Muscle of arm (tissue), 12 donors: ENCODE data around the gene SLC24A1. TPM values are rescaled to one million over a fixed set of nuclear protein-coding genes. Genes with fewer than 3 reads are reported as not detected.

Experiments used
- DNase-seq: peaks from one replicate; pipeline ENCODE4 v3.0.0-alpha.2; 2013
- polyA plus RNA-seq, 12 donors: library from polyadenylated mRNA; unstranded; fragments of 120-200 nt; gene quantifications; one replicate each; pipeline ENCODE4 v1.2.1, GENCODE V29; 2013; ENCODE audit not compliant: insufficient read length in 12 of 12

Gene SLC24A1
- polyA plus RNA-seq, 12 donors: 5.7 to 18.8 (median 7.8) TPM; not detected in 1

DNA sequence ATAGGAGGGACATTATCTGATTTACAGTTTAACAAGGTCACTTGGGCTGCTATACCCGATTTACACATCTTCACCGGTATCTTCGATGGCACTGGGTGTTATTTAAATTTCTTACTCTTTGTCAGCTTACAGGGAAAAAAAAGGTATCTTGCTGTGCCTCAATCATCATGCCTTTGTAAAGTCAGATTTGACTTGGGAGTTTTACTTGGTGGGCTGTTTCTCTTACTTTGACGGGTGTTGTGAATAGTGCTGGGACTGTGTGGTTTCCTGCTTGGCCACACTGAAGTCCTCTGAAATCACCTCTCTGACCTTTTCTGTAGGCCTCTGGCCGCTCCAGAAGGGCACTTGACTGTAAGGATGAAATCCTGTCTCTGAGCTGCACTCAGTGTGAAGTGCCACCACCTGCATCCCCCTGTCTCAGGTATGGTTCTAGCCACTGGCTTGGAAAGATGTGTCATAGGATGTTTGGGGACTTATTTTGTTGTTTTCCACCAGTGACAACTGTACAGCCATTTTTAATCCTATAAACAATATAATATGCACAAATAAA, 3.1 kb upstream of the SLC24A1 start:
- no peak for DNase-seq

DNA sequence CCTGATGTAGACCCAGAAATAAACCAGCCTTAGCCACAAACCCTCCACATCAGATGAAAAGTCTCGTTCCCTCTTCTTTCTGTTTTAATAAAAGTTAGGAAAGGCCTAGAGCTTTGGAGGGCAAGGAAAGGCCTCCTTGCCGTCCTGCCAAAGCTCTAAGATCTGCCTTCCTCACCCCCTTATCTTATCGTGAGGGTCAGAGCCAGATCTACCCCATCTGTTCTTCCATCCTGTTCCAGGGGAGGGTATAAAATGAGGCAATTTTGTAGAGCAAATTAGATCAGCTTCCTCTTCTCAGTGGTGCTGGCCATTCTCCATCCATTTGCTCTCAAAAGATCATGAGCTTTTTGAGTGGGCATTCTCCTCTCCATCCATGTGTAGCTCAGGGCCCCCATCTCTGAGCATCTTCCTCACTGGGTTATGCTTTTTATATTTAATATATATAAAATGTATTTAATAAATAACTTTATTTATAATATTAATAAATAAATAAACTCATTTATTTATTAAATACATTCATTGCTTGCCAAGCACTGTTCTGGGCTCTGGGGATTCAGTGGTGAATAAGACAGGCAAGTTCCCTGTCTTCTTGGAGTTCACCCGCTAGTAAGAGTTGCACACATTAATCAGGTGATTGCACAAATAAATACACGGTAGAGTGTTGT, 2.0 kb upstream of the SLC24A1 start:
- no peak for DNase-seq

DNA sequence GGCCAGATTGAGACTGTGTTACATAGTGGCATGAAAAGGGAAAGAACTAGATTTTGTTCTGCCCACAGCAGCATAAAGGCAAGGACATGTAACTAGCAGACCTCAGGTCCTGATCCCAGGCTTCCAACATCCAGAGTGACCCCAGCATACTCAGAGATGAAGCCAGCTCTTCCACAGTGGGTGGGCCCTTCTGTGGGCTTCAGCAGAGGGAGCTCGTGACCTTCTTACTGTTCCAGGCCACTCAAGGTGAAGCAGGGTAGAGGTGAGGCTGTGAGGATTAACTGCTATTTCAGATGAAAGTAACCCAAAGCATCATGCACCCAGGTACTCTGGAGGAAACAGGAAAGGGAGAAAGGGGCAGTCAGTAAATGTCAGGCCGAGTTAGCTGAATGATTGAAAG, 905 bp upstream of the SLC24A1 start:
- DNase-seq: no peak

DNA sequence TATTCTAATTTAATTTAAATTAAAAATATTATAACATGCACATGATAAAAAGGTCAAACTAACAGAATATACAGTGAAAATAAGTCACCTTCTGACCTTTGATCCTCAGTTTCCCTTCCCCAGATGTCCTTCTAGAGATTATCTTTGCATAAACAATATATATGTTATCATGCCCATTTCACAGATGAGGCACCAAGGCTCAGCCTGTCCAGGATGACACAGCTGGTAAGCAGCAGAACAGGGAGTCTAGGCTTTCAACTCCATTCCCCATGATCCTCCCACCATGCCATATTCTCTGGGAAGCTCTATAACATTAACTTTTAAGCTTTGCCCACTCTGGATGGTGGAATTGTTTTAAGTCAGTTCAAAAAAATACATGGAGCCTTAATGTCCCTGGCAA, 1.4 kb downstream of the SLC24A1 start:
- DNase-seq: no peak

- DNase-seq: no peak
Observed at GRCh38 chr15:65626856-65627255, 5.1 kb downstream of the SLC24A1 start.

DNA sequence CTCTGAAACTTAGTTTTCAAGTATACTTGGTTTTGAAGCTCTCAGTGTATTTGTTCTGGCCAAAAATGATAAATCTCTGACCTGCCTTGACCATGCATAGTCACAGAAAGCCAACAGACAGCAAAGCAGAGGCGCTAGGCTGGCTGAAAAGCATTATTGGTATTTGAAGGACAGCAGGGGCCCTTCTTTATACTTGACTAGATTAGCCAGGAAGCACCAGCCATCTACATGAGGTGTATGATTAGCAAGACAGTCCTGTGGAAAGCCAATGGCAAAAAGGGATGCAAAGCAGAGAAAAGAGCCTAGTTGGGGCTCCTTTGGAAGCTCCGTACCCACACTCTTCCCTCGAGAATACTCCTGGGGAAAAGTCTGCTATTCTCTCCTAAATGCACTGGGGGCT, 7.8 kb downstream of the SLC24A1 start:
- DNase-seq: no peak

- DNase-seq: no peak
Observed at GRCh38 chr15:65630760-65631159, 9.0 kb downstream of the SLC24A1 start.

DNA sequence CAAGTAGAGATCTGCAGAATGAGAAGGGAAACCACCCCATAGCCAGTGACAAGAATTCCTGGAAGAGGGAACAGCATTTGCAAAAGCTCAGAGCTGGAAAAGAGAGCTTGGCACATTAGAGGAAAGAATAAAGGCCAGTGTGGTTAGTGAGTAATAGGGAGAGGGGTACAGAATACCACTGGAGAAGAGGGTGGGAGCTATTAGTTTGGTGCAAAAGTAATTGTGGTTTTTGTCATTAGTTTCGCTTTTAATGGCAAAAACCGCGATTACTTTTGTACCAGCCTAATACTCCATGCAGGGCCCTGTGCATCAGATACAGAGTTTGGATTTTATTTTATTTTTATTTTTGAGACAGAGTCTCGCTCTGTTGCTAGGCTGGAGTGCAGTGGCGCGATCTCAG, 9.8 kb downstream of the SLC24A1 start:
- no peak for DNase-seq

GRCh38 chr15:65632780-65633375, 11.1 kb downstream of the SLC24A1 start:
- DNase-seq: no peak

DNA sequence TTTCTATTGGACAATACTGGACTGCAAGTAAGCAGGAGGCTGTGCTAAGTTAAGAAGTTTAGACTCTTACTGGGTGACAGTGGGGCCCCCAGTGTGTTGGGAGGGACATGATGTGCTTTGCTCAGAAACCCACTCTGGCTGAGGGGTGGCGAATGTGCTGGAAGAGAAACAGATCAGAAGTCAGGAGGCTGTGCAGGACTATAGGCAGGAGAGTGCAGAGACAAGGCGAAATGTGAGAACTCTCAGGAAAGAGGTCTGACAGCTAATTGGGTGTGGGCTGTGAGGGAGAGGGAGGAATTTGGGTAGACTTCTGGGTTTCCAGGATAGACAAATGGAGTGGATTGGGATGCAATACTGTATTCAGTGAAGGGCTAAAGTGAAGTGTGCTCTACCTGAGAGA, 12.0 kb downstream of the SLC24A1 start:
- no peak for DNase-seq

DNA sequence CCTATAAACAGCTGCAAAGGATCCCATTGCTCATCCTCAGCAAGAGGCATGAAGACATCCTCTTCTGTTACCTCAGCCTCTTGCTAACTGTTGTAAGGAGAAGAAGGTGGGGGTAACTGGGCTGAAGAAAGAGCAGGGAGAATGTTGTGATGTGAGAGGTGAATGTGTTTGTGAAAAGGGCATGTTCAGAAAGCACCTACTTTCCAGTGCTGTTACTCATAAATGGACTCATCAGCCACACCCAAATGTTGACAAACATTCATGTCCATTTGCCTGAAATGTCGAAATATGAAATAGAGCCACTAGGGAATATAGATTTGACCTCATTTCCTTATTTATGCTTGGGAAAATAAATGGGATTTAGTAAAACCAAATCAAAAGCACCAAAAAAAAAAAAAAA, 12.6 kb downstream of the SLC24A1 start:
- DNase-seq: no peak

DNA sequence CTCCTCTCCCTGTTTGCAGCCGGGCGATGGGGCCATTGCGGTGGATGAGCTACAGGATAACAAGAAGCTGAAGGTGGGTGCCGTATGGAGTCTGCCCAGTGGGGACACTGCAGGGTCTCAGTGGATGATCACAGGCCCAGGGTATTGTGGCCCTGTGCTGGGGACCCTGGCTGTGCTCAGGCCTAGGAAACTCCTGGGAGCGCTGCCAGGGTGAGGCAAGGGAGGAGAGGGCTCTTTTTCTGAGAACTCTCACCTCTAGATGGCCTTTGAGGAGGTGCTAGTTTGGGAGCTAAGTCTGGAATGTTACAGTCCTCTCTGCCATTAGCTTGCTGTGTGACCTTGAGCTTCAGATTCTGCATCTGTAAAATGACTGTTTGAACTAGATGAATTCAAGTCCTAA, 16.4 kb downstream of the SLC24A1 start:
- no peak for DNase-seq

DNA sequence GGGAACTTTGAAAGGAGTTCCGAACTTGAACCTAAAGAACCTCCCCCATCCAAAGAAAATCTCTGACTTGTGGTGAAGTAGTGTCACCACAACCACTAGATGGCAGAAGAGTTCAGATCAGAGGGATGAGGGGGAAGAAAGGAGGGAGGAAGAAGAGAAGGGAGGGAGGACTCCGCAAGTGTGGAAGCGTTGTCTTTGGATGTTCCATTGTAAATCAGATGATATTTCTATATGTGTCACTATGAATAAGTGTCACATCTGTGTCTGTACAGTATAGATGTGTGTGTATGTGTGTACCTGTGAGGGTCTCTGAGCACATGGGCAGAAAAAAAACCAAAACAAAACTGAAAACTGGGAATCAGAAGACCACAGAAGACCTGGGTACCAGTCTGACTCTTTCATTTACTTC, 16.9 kb downstream of the SLC24A1 start:
- DNase-seq: peak; percentile 75

DNA sequence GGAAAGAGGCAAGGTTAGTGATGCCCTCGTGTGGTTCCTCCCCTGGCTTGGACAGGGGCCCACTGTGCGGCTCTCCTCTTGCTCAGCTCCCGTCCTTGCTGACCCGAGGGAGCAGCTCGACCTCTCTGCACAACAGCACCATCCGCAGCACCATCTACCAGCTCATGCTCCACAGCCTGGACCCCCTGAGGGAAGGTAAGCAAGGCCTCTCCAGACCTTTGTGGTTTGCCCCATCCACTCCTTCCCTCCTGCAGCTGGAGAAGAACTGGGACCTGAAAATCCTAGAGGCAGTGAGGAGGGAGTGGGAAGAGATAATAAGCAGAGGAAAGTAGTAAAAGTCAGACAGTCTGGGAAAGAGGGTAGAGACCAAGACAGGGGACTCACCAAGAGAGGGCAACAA, 17.8 kb downstream of the SLC24A1 start:
- no peak for DNase-seq

- no peak for DNase-seq
Observed at GRCh38 chr15:65641768-65642475, 20.2 kb downstream of the SLC24A1 start.

DNA sequence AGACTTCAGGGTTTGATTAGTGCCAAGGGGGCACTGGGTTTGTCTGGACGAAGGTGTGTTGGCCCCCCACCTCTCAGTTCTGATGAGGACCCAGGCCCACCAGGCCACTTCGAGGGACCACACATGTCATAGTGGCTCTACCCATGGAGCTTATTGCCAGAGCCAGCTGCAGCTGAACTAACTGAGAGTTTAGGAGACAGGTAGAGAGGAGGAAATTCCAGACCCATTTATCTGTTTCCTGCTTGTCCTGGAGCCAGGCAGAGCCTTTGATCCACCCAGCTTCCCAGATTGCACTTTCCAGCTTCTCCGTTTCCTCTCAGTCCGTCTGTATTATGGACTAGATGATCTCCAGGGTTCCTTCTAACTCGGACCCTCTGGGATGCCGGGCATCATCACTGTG, 20.9 kb downstream of the SLC24A1 start:
- DNase-seq: no peak

- no peak for DNase-seq
Observed at GRCh38 chr15:65644282-65644681, 22.5 kb downstream of the SLC24A1 start.

DNA sequence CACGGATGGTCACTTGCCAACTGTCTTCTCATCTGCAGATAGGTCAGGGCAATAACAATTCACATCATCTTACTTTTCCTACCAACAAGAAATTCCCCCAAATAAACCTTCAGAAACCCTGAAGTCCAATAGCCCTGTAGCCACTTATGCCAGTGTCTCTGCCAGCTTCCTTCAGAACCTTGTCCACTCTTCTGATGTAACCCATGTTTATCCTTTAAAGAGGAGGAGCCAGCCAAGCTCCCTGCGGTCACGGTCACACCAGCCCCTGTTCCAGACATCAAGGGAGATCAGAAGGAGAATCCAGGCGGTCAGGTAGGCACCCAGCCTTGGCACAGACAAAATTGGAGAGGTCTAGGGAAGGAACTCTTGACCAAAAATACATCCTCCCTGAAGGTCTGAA, 23.7 kb downstream of the SLC24A1 start:
- no peak for DNase-seq

DNA sequence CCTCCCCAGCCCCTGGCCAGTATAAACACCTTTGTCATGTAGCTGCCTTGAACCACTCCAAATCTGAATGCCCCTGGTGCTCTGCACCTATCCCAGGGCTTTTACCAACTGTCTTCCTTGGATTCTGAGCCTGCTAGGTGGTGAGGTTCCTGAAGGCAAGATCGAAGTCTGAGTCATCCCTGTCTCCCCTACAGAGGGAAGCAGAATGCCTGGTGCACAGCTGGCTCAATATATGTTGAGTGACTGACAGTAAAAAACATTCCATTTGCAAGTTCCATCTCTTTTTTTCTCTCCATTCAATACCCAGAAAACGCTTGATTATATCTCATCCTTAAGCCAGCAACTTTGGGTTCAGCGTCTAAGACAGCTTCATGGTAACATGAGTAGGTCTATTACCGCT, 24.7 kb downstream of the SLC24A1 start:
- DNase-seq: no peak

GRCh38 chr15:65650312-65651041, 28.7 kb downstream of the SLC24A1 start:
- DNase-seq: no peak

- DNase-seq: no peak
Observed at GRCh38 chr15:65651042-65651322, 29.2 kb downstream of the SLC24A1 start.
